ENCODE measurements around the gene SMG6.
"Not testable (repeated sequence)": the region's sequence is repeated elsewhere in the genome, so short reads cannot be mapped to it uniquely, and the experiment has no call there.

The SMG6 gene

DNA sequence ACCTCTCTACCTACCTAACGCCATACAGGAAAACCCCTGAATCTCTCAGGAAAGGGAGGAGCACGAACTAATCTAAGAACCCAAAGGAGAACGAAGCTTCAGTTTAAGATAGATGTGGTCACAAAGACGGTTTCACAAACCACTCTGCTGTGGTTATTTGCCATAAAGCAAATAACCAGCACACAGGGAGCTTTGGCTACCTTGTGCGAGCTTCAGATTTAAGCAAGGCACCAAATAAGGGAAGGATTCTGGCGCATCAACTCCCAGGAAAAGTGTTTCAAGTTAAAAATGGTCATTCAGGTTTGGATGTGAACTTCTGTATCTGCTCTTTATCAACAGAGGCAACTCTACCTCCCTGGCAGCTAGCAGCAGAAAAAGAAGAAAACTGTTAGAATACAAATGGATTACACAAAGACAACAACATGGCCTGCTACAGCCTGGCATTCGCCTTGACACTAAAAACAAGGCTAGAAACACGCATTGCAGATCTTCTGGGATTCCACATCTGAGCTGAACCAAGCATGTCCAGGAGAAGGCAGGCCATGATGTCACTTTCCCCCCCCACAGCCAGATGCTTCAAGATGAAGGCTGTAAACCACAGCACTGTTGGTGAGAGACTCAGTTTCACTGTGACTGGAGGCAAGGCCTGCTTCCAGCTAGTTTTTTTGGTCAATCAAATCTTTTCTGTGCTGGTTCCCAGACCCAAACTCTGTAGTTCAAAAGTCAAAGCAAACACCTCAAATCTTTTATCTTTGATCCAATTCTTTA, 43.6 kb downstream of the SMG6 start:
- no peak for TF ChIP-seq PPARA (CRISPR knock-in tag; IDR thresholded peaks at IDR 0.05; ENCODE audit: borderline replicate concordance)
- TF ChIP-seq RARB (CRISPR knock-in tag; IDR thresholded peaks at IDR 0.05) = no peak
- no peak for TF ChIP-seq ESRRG (CRISPR knock-in tag; IDR thresholded peaks at IDR 0.05)
- no peak for TF ChIP-seq SNAI2 (CRISPR knock-in tag; IDR thresholded peaks at IDR 0.05)
- TF ChIP-seq OSR1 (CRISPR knock-in tag; IDR thresholded peaks at IDR 0.05) = no peak
- TF ChIP-seq, protein P1, sequence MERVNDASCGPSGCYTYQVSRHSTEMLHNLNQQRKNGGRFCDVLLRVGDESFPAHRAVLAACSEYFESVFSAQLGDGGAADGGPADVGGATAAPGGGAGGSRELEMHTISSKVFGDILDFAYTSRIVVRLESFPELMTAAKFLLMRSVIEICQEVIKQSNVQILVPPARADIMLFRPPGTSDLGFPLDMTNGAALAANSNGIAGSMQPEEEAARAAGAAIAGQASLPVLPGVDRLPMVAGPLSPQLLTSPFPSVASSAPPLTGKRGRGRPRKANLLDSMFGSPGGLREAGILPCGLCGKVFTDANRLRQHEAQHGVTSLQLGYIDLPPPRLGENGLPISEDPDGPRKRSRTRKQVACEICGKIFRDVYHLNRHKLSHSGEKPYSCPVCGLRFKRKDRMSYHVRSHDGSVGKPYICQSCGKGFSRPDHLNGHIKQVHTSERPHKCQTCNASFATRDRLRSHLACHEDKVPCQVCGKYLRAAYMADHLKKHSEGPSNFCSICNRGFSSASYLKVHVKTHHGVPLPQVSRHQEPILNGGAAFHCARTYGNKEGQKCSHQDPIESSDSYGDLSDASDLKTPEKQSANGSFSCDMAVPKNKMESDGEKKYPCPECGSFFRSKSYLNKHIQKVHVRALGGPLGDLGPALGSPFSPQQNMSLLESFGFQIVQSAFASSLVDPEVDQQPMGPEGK (CRISPR knock-in tag; IDR thresholded peaks at IDR 0.05; ENCODE audit: borderline replicate concordance) = no peak
- no peak for TF ChIP-seq ZFP30 (CRISPR knock-in tag; IDR thresholded peaks at IDR 0.05)
- no peak for TF ChIP-seq TCF4 (CRISPR knock-in tag; IDR thresholded peaks at IDR 0.05; ENCODE audit: borderline replicate concordance)
- no peak for TF ChIP-seq BACH2 (CRISPR knock-in tag; IDR thresholded peaks at IDR 0.05; ENCODE audit: borderline replicate concordance)
- TF ChIP-seq, protein P2, sequence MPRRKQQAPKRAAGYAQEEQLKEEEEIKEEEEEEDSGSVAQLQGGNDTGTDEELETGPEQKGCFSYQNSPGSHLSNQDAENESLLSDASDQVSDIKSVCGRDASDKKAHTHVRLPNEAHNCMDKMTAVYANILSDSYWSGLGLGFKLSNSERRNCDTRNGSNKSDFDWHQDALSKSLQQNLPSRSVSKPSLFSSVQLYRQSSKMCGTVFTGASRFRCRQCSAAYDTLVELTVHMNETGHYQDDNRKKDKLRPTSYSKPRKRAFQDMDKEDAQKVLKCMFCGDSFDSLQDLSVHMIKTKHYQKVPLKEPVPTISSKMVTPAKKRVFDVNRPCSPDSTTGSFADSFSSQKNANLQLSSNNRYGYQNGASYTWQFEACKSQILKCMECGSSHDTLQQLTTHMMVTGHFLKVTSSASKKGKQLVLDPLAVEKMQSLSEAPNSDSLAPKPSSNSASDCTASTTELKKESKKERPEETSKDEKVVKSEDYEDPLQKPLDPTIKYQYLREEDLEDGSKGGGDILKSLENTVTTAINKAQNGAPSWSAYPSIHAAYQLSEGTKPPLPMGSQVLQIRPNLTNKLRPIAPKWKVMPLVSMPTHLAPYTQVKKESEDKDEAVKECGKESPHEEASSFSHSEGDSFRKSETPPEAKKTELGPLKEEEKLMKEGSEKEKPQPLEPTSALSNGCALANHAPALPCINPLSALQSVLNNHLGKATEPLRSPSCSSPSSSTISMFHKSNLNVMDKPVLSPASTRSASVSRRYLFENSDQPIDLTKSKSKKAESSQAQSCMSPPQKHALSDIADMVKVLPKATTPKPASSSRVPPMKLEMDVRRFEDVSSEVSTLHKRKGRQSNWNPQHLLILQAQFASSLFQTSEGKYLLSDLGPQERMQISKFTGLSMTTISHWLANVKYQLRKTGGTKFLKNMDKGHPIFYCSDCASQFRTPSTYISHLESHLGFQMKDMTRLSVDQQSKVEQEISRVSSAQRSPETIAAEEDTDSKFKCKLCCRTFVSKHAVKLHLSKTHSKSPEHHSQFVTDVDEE (CRISPR knock-in tag; IDR thresholded peaks at IDR 0.05) = no peak
- TF ChIP-seq, protein P3, sequence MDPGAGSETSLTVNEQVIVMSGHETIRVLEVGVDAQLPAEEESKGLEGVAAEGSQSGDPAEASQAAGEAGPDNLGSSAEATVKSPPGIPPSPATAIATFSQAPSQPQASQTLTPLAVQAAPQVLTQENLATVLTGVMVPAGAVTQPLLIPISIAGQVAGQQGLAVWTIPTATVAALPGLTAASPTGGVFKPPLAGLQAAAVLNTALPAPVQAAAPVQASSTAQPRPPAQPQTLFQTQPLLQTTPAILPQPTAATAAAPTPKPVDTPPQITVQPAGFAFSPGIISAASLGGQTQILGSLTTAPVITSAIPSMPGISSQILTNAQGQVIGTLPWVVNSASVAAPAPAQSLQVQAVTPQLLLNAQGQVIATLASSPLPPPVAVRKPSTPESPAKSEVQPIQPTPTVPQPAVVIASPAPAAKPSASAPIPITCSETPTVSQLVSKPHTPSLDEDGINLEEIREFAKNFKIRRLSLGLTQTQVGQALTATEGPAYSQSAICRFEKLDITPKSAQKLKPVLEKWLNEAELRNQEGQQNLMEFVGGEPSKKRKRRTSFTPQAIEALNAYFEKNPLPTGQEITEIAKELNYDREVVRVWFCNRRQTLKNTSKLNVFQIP (CRISPR knock-in tag; IDR thresholded peaks at IDR 0.05; ENCODE audit: borderline replicate concordance, low read depth) = no peak
- TF ChIP-seq ZC3H10 (CRISPR knock-in tag; IDR thresholded peaks at IDR 0.05) = no peak
- ATAC-seq = no peak

DNA sequence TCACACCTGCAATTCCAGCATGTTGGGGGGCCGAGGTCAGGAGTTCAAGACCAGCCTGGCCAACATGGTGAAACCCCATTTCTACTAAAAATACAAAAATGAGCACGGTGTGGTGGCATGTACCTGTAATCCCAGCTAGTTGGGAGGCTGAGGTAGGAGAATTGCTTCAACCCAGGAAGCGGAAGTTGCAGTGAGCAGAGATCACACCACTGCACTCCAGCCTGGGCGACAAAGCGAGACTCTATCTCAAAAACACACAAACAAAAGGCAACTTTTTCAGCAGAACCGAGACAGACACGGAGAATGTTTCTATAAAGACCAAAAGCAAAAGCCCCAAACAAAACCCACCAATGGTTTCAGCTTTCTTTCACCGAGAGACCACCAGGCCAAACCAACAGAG, 44.8 kb downstream of the SMG6 start:
- not testable (repeated sequence) for ATAC-seq

DNA sequence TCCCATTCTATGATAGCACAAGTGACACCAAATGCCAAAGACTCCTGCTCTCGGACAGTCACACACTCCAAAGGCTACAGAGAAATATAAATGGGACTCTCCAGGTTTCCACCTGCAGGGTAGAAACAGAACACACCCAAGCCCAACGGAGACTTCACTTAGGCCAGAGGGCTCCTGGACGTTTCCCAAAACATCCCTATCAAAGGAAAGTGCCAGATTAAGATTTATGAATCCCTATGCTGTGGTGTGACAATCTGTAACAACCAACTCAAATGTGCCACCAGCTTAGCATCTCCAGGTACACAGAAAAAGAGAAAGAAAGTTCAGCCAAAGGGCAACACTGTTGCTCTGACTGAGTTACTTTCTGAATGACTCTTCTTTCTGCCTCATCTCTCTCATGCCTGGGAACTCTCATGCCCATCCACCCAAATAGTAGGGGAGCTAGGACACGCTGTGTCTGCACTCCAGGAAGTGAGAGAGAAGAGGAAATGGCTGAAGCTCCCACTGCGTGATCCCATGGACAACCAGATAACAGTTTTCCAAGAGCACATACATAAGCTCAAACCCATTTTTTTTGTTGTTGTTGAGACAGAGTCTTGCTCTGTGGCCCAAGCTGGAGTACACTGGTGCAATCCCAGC, 49.7 kb downstream of the SMG6 start:
- ATAC-seq = no peak

More for the DNA sequence above, 49.7 kb downstream of the SMG6 start:
- TF ChIP-seq ARNTL (CRISPR knock-in tag; IDR thresholded peaks at IDR 0.05; ENCODE audit: borderline replicate concordance, low read depth) (no peak), CSDC2 (CRISPR knock-in tag; IDR thresholded peaks at IDR 0.05) (no peak), ESRRG (CRISPR knock-in tag; IDR thresholded peaks at IDR 0.05) (no peak), ZFP3 (CRISPR knock-in tag; IDR thresholded peaks at IDR 0.05) (0 out of 2 replicates have a peak, but pooled peaks have one; percentile 10), TCF4 (CRISPR knock-in tag; IDR thresholded peaks at IDR 0.05; ENCODE audit: borderline replicate concordance) (no peak), GLIS3 (CRISPR knock-in tag; IDR thresholded peaks at IDR 0.05) (no peak)
- TF ChIP-seq, protein P1 (CRISPR knock-in tag; IDR thresholded peaks at IDR 0.05; ENCODE audit: borderline replicate concordance) = no peak
- TF ChIP-seq, protein P2 (CRISPR knock-in tag; IDR thresholded peaks at IDR 0.05) = no peak
